ENCODE data around the gene AGAP6. TPM values are rescaled to one million over a fixed set of nuclear protein-coding genes. Genes with fewer than 3 reads are reported as not detected.
"Not testable (repeated sequence)": the region's sequence is repeated elsewhere in the genome, so short reads cannot be mapped to it uniquely, and the experiment has no call there.

Gene AGAP6
- total and polyA plus RNA-seq, 2 donors (not counting 3 experiments of a cell fraction or from before 2014, with no cell fraction given) = 12.7 to 14.7 TPM

DNA sequence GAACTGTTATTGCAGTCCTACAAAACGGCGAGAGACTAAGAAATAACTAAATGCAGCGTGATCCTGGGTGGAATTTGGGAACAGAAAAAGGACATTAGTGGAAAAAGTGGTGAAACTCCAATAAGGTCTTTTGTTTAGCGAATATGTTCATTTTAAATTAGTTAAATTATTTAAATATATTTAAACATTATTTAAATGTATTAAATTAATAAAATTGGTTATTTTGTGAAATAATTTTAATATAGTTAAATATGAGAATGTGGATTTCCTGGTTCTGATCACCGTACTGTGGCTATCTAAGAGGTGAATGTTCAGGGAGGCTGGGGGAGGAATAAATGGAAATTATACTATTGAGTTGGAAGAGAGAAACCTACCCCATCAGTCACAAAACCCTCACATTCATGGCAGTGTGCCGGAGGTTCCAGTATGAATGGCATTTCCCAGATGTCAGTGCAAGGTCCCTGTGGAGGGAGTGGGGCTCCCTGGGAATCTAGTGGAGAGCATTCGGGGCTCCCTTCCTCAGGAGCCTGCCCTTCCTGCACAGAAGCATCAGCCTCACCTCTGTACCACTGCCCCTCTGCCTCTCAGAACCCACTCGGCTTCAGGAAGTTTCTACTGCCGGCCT is 27.5 kb downstream of the AGAP6 start:
- FAIRE-seq; H3K27me3 ChIP-seq (ENCODE audit: control insufficient read depth in 2 of 2, insufficient read depth in 2 of 2, low read length in 2 of 2); H3K9me3 ChIP-seq (replicated peaks; ENCODE audit: control insufficient read depth, insufficient read depth, low read length); H3K4me2 ChIP-seq (ENCODE audit: insufficient read depth, low read length); H3K4me1 ChIP-seq (ENCODE audit: control insufficient read depth, extremely low read depth, insufficient read depth, low read length); H3K9ac ChIP-seq (replicated peaks; ENCODE audit: extremely low read depth, insufficient read depth, low read length); dilution Hi-C loops (cut with MboI; ENCODE audit: extremely low pct_ligation_motif_present, low sequenced_read_pairs); H3K9me1 ChIP-seq (replicated peaks; ENCODE audit: control insufficient read depth, extremely low read depth, insufficient read depth, low read length); POLR2A ChIA-PET; H3K27ac ChIP-seq (ENCODE audit: insufficient read depth, low read depth, low read length); H3K36me3 ChIP-seq (ENCODE audit: control insufficient read depth in 2 of 2, extremely low read depth in 1 of 2, insufficient read depth in 2 of 2, low read length in 2 of 2); H3K4me3 ChIP-seq (replicated peaks in 1 of 3; ENCODE audit: insufficient read depth in 1 of 3, low read depth in 1 of 3, low read length in 3 of 3); DNase-seq (ENCODE audit: low read depth, low spot score); BruUV-seq (replicated peaks); H4K20me1 ChIP-seq (replicated peaks; ENCODE audit: control insufficient read depth, extremely low read depth, insufficient read depth, low read length); CTCF ChIA-PET; H2AFZ ChIP-seq (ENCODE audit: low read depth, low read length); H3K79me2 ChIP-seq (ENCODE audit: control insufficient read depth, insufficient read depth, low read length); intact Hi-C loops (cut with micrococcal nuclease): not testable (repeated sequence)

DNA sequence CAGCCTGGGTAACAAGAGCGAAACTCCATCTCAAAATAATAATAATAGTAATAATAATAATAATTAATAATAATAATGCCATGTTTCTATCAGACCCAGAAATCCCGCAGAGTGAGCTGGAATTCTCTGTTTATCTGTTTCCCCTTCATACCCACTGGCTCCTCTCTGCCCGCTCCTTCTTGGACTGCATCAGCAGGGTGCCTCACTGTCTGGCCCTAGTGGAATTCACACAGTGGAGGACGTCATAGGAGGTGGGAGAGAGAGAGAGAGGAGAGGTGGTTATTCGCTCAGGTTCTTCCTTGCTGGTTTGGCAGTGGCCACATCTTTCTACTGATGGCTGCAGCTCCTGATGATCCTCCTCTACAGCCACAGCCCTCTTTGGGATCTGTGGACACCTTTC is 28.7 kb downstream of the AGAP6 start:
- dilution Hi-C loops (cut with MboI; ENCODE audit: extremely low pct_ligation_motif_present, low sequenced_read_pairs); H2AFZ ChIP-seq (ENCODE audit: low read depth, low read length); H3K27me3 ChIP-seq (ENCODE audit: control insufficient read depth in 2 of 2, insufficient read depth in 2 of 2, low read length in 2 of 2); H3K79me2 ChIP-seq (ENCODE audit: control insufficient read depth, insufficient read depth, low read length); H3K27ac ChIP-seq (ENCODE audit: insufficient read depth, low read depth, low read length); H3K4me1 ChIP-seq (ENCODE audit: control insufficient read depth, extremely low read depth, insufficient read depth, low read length); H4K20me1 ChIP-seq (replicated peaks; ENCODE audit: control insufficient read depth, extremely low read depth, insufficient read depth, low read length); H3K4me3 ChIP-seq (replicated peaks in 1 of 3; ENCODE audit: insufficient read depth in 1 of 3, low read depth in 1 of 3, low read length in 3 of 3); intact Hi-C loops (cut with micrococcal nuclease); POLR2A ChIA-PET; CTCF ChIA-PET; FAIRE-seq; H3K9me1 ChIP-seq (replicated peaks; ENCODE audit: control insufficient read depth, extremely low read depth, insufficient read depth, low read length); H3K9me3 ChIP-seq (replicated peaks; ENCODE audit: control insufficient read depth, insufficient read depth, low read length); H3K4me2 ChIP-seq (ENCODE audit: insufficient read depth, low read length); BruUV-seq (replicated peaks); H3K9ac ChIP-seq (replicated peaks; ENCODE audit: extremely low read depth, insufficient read depth, low read length); H3K36me3 ChIP-seq (ENCODE audit: control insufficient read depth in 2 of 2, extremely low read depth in 1 of 2, insufficient read depth in 2 of 2, low read length in 2 of 2); DNase-seq (ENCODE audit: low read depth, low spot score): not testable (repeated sequence)

GRCh38 chr10:50017646-50018045 is 29.4 kb downstream of the AGAP6 start:
- FAIRE-seq; H3K4me3 ChIP-seq (replicated peaks in 1 of 3; ENCODE audit: insufficient read depth in 1 of 3, low read depth in 1 of 3, low read length in 3 of 3); H3K4me2 ChIP-seq (ENCODE audit: insufficient read depth, low read length); H3K27me3 ChIP-seq (ENCODE audit: control insufficient read depth in 2 of 2, insufficient read depth in 2 of 2, low read length in 2 of 2); POLR2A ChIA-PET; H3K27ac ChIP-seq (ENCODE audit: insufficient read depth, low read depth, low read length); dilution Hi-C loops (cut with MboI; ENCODE audit: extremely low pct_ligation_motif_present, low sequenced_read_pairs); H3K9me1 ChIP-seq (replicated peaks; ENCODE audit: control insufficient read depth, extremely low read depth, insufficient read depth, low read length); H3K9ac ChIP-seq (replicated peaks; ENCODE audit: extremely low read depth, insufficient read depth, low read length); H3K4me1 ChIP-seq (ENCODE audit: control insufficient read depth, extremely low read depth, insufficient read depth, low read length); H3K9me3 ChIP-seq (replicated peaks; ENCODE audit: control insufficient read depth, insufficient read depth, low read length); H4K20me1 ChIP-seq (replicated peaks; ENCODE audit: control insufficient read depth, extremely low read depth, insufficient read depth, low read length); H2AFZ ChIP-seq (ENCODE audit: low read depth, low read length); H3K79me2 ChIP-seq (ENCODE audit: control insufficient read depth, insufficient read depth, low read length); CTCF ChIA-PET; BruUV-seq (replicated peaks); H3K36me3 ChIP-seq (ENCODE audit: control insufficient read depth in 2 of 2, extremely low read depth in 1 of 2, insufficient read depth in 2 of 2, low read length in 2 of 2); intact Hi-C loops (cut with micrococcal nuclease); DNase-seq (ENCODE audit: low read depth, low spot score): not testable (repeated sequence)

GRCh38 chr10:50019279-50019678 is 31.1 kb downstream of the AGAP6 start:
- POLR2A ChIA-PET; H3K4me2 ChIP-seq (ENCODE audit: insufficient read depth, low read length); H3K4me1 ChIP-seq (ENCODE audit: control insufficient read depth, extremely low read depth, insufficient read depth, low read length); H3K9me1 ChIP-seq (replicated peaks; ENCODE audit: control insufficient read depth, extremely low read depth, insufficient read depth, low read length); FAIRE-seq; CTCF ChIA-PET; H3K36me3 ChIP-seq (ENCODE audit: control insufficient read depth in 2 of 2, extremely low read depth in 1 of 2, insufficient read depth in 2 of 2, low read length in 2 of 2); intact Hi-C loops (cut with micrococcal nuclease); H3K79me2 ChIP-seq (ENCODE audit: control insufficient read depth, insufficient read depth, low read length); H4K20me1 ChIP-seq (replicated peaks; ENCODE audit: control insufficient read depth, extremely low read depth, insufficient read depth, low read length); H3K27ac ChIP-seq (ENCODE audit: insufficient read depth, low read depth, low read length); H3K27me3 ChIP-seq (ENCODE audit: control insufficient read depth in 2 of 2, insufficient read depth in 2 of 2, low read length in 2 of 2); H2AFZ ChIP-seq (ENCODE audit: low read depth, low read length); H3K4me3 ChIP-seq (replicated peaks in 1 of 3; ENCODE audit: insufficient read depth in 1 of 3, low read depth in 1 of 3, low read length in 3 of 3); H3K9me3 ChIP-seq (replicated peaks; ENCODE audit: control insufficient read depth, insufficient read depth, low read length); DNase-seq (ENCODE audit: low read depth, low spot score); H3K9ac ChIP-seq (replicated peaks; ENCODE audit: extremely low read depth, insufficient read depth, low read length); dilution Hi-C loops (cut with MboI; ENCODE audit: extremely low pct_ligation_motif_present, low sequenced_read_pairs); BruUV-seq (replicated peaks): not testable (repeated sequence)
